ENCODE data around the gene CAPS. TPM values are rescaled to one million over a fixed set of nuclear protein-coding genes. Genes with fewer than 3 reads are reported as not detected.

The CAPS gene
- total and polyA plus RNA-seq, 12 donors = 7.1 to 146 (median 19.2) TPM

- H3K9me3 ChIP-seq (replicated peaks in 1 of 3) = no peaks in the 10 kb centered on the region
- H3K36me3 ChIP-seq (replicated peaks in 1 of 2) = peaks cover 0 to 59% of the 10 kb centered on the region in 2 donors
- no peak for DNase-seq
- TF ChIP-seq CTCF (IDR thresholded peaks at IDR 0.05) = no peak
- TF ChIP-seq POLR2A (IDR thresholded peaks at IDR 0.05) = no peak
- no peak overlapping the region for H3K27ac ChIP-seq
- H3K4me3 ChIP-seq = no peak overlapping the region
- intact Hi-C loops (cut with DNase I) = loop anchor here in 1 of 2 donors (5.0 kb wide), 1 partner anchor 40 kb away; no protein-coding TSS in a partner anchor
- H3K27me3 ChIP-seq = no peaks in the 10 kb centered on the region
- 88 to 93% (median 92%) methylated on average over 4 to 36 of the region's 36 CpGs for WGBS, 4 donors
- peaks cover 20 to 28% of the 10 kb centered on the region in 2 donors for H3K4me1 ChIP-seq (replicated peaks in 1 of 2)
These were observed 3.5 kb downstream of the CAPS start for GRCh38 chr19:5917431-5918107.

GRCh38 chr19:5918463-5919079 is 4.5 kb downstream of the CAPS start:
- no peaks in the 10 kb centered on the region for H3K9me3 ChIP-seq (replicated peaks in 1 of 3)
- H3K27ac ChIP-seq = no peak overlapping the region
- H3K4me3 ChIP-seq = no peak overlapping the region
- 94 to 97% (median 95%) methylated on average over 8 to 20 of the region's 20 CpGs for WGBS, 4 donors
- peaks cover 19 to 28% of the 10 kb centered on the region in 2 donors for H3K4me1 ChIP-seq (replicated peaks in 1 of 2)
- no peaks in the 10 kb centered on the region for H3K27me3 ChIP-seq
- no peak for DNase-seq
- peaks cover 0 to 69% of the 10 kb centered on the region in 2 donors for H3K36me3 ChIP-seq (replicated peaks in 1 of 2)
- TF ChIP-seq POLR2A (IDR thresholded peaks at IDR 0.05) (no peak), CTCF (IDR thresholded peaks at IDR 0.05) (no peak)
- intact Hi-C loops (cut with DNase I) = loop anchor here in 1 of 2 donors (5.0 kb wide), 1 partner anchor 39 kb away; no protein-coding TSS in a partner anchor

- Histone ChIP-seq H3K36me3 (replicated peaks in 1 of 2) (peaks cover 0 to 91% of the 10 kb centered on the region in 2 donors), H3K4me3 (no peak overlapping the region), H3K9me3 (replicated peaks in 1 of 3) (no peaks in the 10 kb centered on the region), H3K27me3 (no peaks in the 10 kb centered on the region), H3K4me1 (replicated peaks in 1 of 2) (peaks cover 13 to 17% of the 10 kb centered on the region in 2 donors), H3K27ac (peak overlapping the region in 4 of 5 donors; percentile 18 to 86 (median 78))
- WGBS, 4 donors = 50 to 69% (median 56%) methylated on average over 20 to 21 of the region's 21 CpGs
- DNase-seq = peak; percentile 57 to 87 (median 79)
- TF ChIP-seq POLR2A (IDR thresholded peaks at IDR 0.05) = peak in 1 of 2 donors; percentile 50
- no peak for TF ChIP-seq CTCF (IDR thresholded peaks at IDR 0.05)
- intact Hi-C loops (cut with DNase I) = no loop called here
These were observed 7.6 kb downstream of the CAPS start for GRCh38 chr19:5921516-5922160.

- no peaks in the 10 kb centered on the region for H3K27me3 ChIP-seq
- no peak for TF ChIP-seq CTCF (IDR thresholded peaks at IDR 0.05)
- TF ChIP-seq POLR2A (IDR thresholded peaks at IDR 0.05) = no peak
- peak overlapping the region in 3 of 5 donors; percentile 70 to 86 (median 86) for H3K27ac ChIP-seq
- DNase-seq = no peak
- H3K4me3 ChIP-seq = no peak overlapping the region
- H3K4me1 ChIP-seq (replicated peaks in 1 of 2) = peaks cover 13 to 17% of the 10 kb centered on the region in 2 donors
- H3K9me3 ChIP-seq (replicated peaks in 1 of 3) = no peaks in the 10 kb centered on the region
- WGBS, 4 donors = 80 to 86% (median 82%) methylated on average over 12 of the region's 12 CpGs
- intact Hi-C loops (cut with DNase I) = no loop called here
- H3K36me3 ChIP-seq (replicated peaks in 1 of 2) = peaks cover 0 to 91% of the 10 kb centered on the region in 2 donors
These were observed 8.1 kb downstream of the CAPS start for GRCh38 chr19:5922161-5922545.
